ENCODE data around the gene MTMR6. TPM values are rescaled to one million over a fixed set of nuclear protein-coding genes. Genes with fewer than 3 reads are reported as not detected.

MTMR6 gene
- total RNA-seq, 2 experiments from 2014 or later, result 10.7 to 11.1 TPM

GRCh38 chr13:25301347-25302113 is 14.2 kb upstream of the MTMR6 start, which contains the start of gene NUP58:
NUP58 (plus strand) TSS chr13:25301625; CDS start chr13:25301774, 149 bp downstream.
- peak; percentile 98 for ATAC-seq
- Mint-ChIP-seq H3K9me3 (ENCODE audit: low read depth) (no peaks in the 10 kb centered on the region), H3K36me3 (ENCODE audit: low read depth) (peaks cover 35% of the 10 kb centered on the region), H3K27me3 (peaks cover 4% of the 10 kb centered on the region), H3K27ac (peak within 1 kb of the TSS; percentile 95), H3K4me1 (peaks cover 30% of the 10 kb centered on the region), H3K4me3 (peak within 1 kb of the TSS; percentile 94)
- intact Hi-C loops (cut with DNase I, micrococcal nuclease), result loop anchor here (1.0 to 10.0 kb wide), 9 partner anchors 9 to 1924 kb away; partner anchors contain the start of genes MTMR6 (in 2 of the 2), CDK8 (in 1 of the 2) and PARP4 (in 1 of the 2)
- ChIA-PET CTCF (interaction anchor here (5.1 kb wide), 1 partner anchor 14 kb away, joined by 30 read pairs; the partner anchor contains the start of gene MTMR6), POLR2A (no interaction called here)
- peak; percentile 97 for DNase-seq

GRCh38 chr13:25300861-25301346 is 13.6 kb upstream of the MTMR6 start:
- DNase-seq, result peak; percentile 47
- CTCF ChIA-PET, result interaction anchor here (5.1 kb wide), 1 partner anchor 13 kb away, joined by 30 read pairs; the partner anchor contains the start of gene MTMR6
- peak overlapping the region; percentile 94 for H3K4me3 Mint-ChIP-seq

GRCh38 chr13:25295701-25296100 is 8.4 kb upstream of the MTMR6 start:
- ChIA-PET CTCF (interaction anchor here (0.6 kb wide), 1 partner anchor 17 kb away, joined by 3 read pairs; no protein-coding TSS in a partner anchor), POLR2A (no interaction called here)
- Mint-ChIP-seq H3K4me3 (no peak overlapping the region), H3K9me3 (ENCODE audit: low read depth) (no peaks in the 10 kb centered on the region), H3K27me3 (peaks cover 9% of the 10 kb centered on the region), H3K36me3 (ENCODE audit: low read depth) (no peaks in the 10 kb centered on the region), H3K27ac (no peak overlapping the region), H3K4me1 (peaks cover 5% of the 10 kb centered on the region)
- ATAC-seq (no peak), DNase-seq (no peak)
- intact Hi-C loops (cut with DNase I, micrococcal nuclease), result no loop called here

More at GRCh38 chr13:25300861-25301346, 13.6 kb upstream of the MTMR6 start:
- Mint-ChIP-seq H3K27me3 (peaks cover 4% of the 10 kb centered on the region), H3K9me3 (ENCODE audit: low read depth) (no peaks in the 10 kb centered on the region), H3K4me1 (peaks cover 29% of the 10 kb centered on the region), H3K27ac (peak overlapping the region; percentile 95), H3K36me3 (ENCODE audit: low read depth) (peaks cover 33% of the 10 kb centered on the region)
- POLR2A ChIA-PET, result no interaction called here
- peak; percentile 24 for ATAC-seq
- intact Hi-C loops (cut with DNase I, micrococcal nuclease), result loop anchor here (1.0 to 10.0 kb wide), 9 partner anchors 9 to 1924 kb away; partner anchors contain the start of genes MTMR6 (in 2 of the 2), CDK8 (in 1 of the 2) and PARP4 (in 1 of the 2)

GRCh38 chr13:25295228-25295627 is 7.9 kb upstream of the MTMR6 start:
- Mint-ChIP-seq H3K27me3 (peaks cover 9% of the 10 kb centered on the region), H3K4me3 (no peak overlapping the region), H3K4me1 (peaks cover 5% of the 10 kb centered on the region), H3K27ac (no peak overlapping the region), H3K36me3 (ENCODE audit: low read depth) (no peaks in the 10 kb centered on the region), H3K9me3 (ENCODE audit: low read depth) (no peaks in the 10 kb centered on the region)
- intact Hi-C loops (cut with DNase I, micrococcal nuclease), result no loop called here
- POLR2A ChIA-PET, result no interaction called here
- no peak for DNase-seq
- no peak for ATAC-seq
- CTCF ChIA-PET, result interaction anchor here (0.6 kb wide), 1 partner anchor 18 kb away, joined by 3 read pairs; no protein-coding TSS in a partner anchor

- DNase-seq (peak; percentile 25), ATAC-seq (peak; percentile 63)
- CTCF ChIA-PET, result interaction anchor here (1.0 kb wide), 1 partner anchor 28 kb away, joined by 3 read pairs; no protein-coding TSS in a partner anchor
- peak overlapping the region; percentile 11 for H3K27ac Mint-ChIP-seq
- H3K9me3 Mint-ChIP-seq (ENCODE audit: low read depth), result no peaks in the 10 kb centered on the region
- intact Hi-C loops (cut with DNase I, micrococcal nuclease), result loop anchor here in 1 of 2 experiments (1.0 kb wide), 1 partner anchor 9 kb away; the partner anchor contains the start of gene NUP58
- peaks cover 10% of the 10 kb centered on the region for H3K27me3 Mint-ChIP-seq
- POLR2A ChIA-PET, result no interaction called here
- no peaks in the 10 kb centered on the region for H3K36me3 Mint-ChIP-seq (ENCODE audit: low read depth)
- H3K4me3 Mint-ChIP-seq, result no peak overlapping the region
- H3K4me1 Mint-ChIP-seq, result peaks cover 5% of the 10 kb centered on the region
Measured at GRCh38 chr13:25292301-25292700, 5.0 kb upstream of the MTMR6 start.

- peaks cover under 1% of the 10 kb centered on the region for H3K36me3 Mint-ChIP-seq (ENCODE audit: low read depth)
- H3K4me1 Mint-ChIP-seq, result peaks cover 5% of the 10 kb centered on the region
- ATAC-seq, result no peak
- H3K27me3 Mint-ChIP-seq, result peaks cover 10% of the 10 kb centered on the region
- no peak for DNase-seq
- peak overlapping the region; percentile 11 for H3K27ac Mint-ChIP-seq
- intact Hi-C loops (cut with DNase I, micrococcal nuclease), result loop anchor here in 1 of 2 experiments (1.0 kb wide), 1 partner anchor 10 kb away; the partner anchor contains the start of gene NUP58
- POLR2A ChIA-PET, result no interaction called here
- no peak overlapping the region for H3K4me3 Mint-ChIP-seq
- H3K9me3 Mint-ChIP-seq (ENCODE audit: low read depth), result no peaks in the 10 kb centered on the region
- CTCF ChIA-PET, result interaction anchor here (0.6 to 1.0 kb wide), 2 partner anchors 28 to 99 kb away, joined by 3 read pairs; no protein-coding TSS in a partner anchor
Measured at GRCh38 chr13:25291691-25292090, 4.4 kb upstream of the MTMR6 start.

GRCh38 chr13:25288966-25289365 is 1.7 kb upstream of the MTMR6 start:
- ATAC-seq (no peak), DNase-seq (no peak)
- ChIA-PET POLR2A (no interaction called here), CTCF (interaction anchor here (4.4 kb wide), 1 partner anchor 13 kb away, joined by 30 read pairs; the partner anchor contains the start of gene NUP58)
- H3K4me1 Mint-ChIP-seq, result peaks cover 22% of the 10 kb centered on the region
- peaks cover 8% of the 10 kb centered on the region for H3K36me3 Mint-ChIP-seq (ENCODE audit: low read depth)
- no peaks in the 10 kb centered on the region for H3K9me3 Mint-ChIP-seq (ENCODE audit: low read depth)
- H3K27ac Mint-ChIP-seq, result no peak overlapping the region
- intact Hi-C loops (cut with DNase I, micrococcal nuclease), result loop anchor here (5.0 to 10.0 kb wide), 5 partner anchors 367 to 1017 kb away; a partner anchor contains a TSS
- H3K27me3 Mint-ChIP-seq, result peaks cover 10% of the 10 kb centered on the region
- no peak overlapping the region for H3K4me3 Mint-ChIP-seq

- H3K4me1 Mint-ChIP-seq, result peaks cover 41% of the 10 kb centered on the region
- peak; percentile 51 for DNase-seq
- POLR2A ChIA-PET, result interaction anchor here (0.9 to 1.1 kb wide), 2 partner anchors 10 to 22 kb away, joined by 3 to 5 read pairs; no protein-coding TSS in a partner anchor
- H3K9me3 Mint-ChIP-seq (ENCODE audit: low read depth), result no peaks in the 10 kb centered on the region
- CTCF ChIA-PET, result interaction anchor here (1.0 to 4.4 kb wide), 8 partner anchors 10 to 48 kb away, joined by 3 to 30 read pairs (median 4); partner anchors contain the start of gene NUP58
- peaks cover 10% of the 10 kb centered on the region for H3K27me3 Mint-ChIP-seq
- peaks cover 16% of the 10 kb centered on the region for H3K36me3 Mint-ChIP-seq (ENCODE audit: low read depth)
- H3K27ac Mint-ChIP-seq, result peak overlapping the region; percentile 96
- peak; percentile 8 for ATAC-seq
- intact Hi-C loops (cut with DNase I, micrococcal nuclease), result loop anchor here (2.0 to 10.0 kb wide), 6 partner anchors 54 to 1014 kb away; a partner anchor contains a TSS
- peak overlapping the region; percentile 90 for H3K4me3 Mint-ChIP-seq
Measured at GRCh38 chr13:25286308-25286968, 850 bp downstream of the MTMR6 start.

- no peaks in the 10 kb centered on the region for H3K9me3 Mint-ChIP-seq (ENCODE audit: low read depth)
- ATAC-seq (peak; percentile 67), DNase-seq (peak; percentile 65)
- intact Hi-C loops (cut with DNase I, micrococcal nuclease), result loop anchor here (10.0 kb wide), 2 partner anchors 623 to 1007 kb away; no protein-coding TSS in a partner anchor
- peak overlapping the region; percentile 83 for H3K27ac Mint-ChIP-seq
- peaks cover 77% of the 10 kb centered on the region for H3K4me1 Mint-ChIP-seq
- H3K27me3 Mint-ChIP-seq, result no peaks in the 10 kb centered on the region
- H3K36me3 Mint-ChIP-seq (ENCODE audit: low read depth), result peaks cover 20% of the 10 kb centered on the region
- ChIA-PET CTCF (interaction anchor here (0.6 kb wide), 1 partner anchor 820 kb away, joined by 3 read pairs; no protein-coding TSS in a partner anchor), POLR2A (no interaction called here)
- peak overlapping the region; percentile 37 for H3K4me3 Mint-ChIP-seq
Measured at GRCh38 chr13:25281935-25282332, 5.4 kb downstream of the MTMR6 start.

- CTCF ChIA-PET, result interaction anchor here (0.6 kb wide), 1 partner anchor 10 kb away, joined by 5 read pairs; no protein-coding TSS in a partner anchor
- Mint-ChIP-seq H3K27ac (peak overlapping the region; percentile 83), H3K36me3 (ENCODE audit: low read depth) (peaks cover 19% of the 10 kb centered on the region), H3K27me3 (no peaks in the 10 kb centered on the region), H3K4me1 (peaks cover 81% of the 10 kb centered on the region), H3K4me3 (peak overlapping the region; percentile 37), H3K9me3 (ENCODE audit: low read depth) (no peaks in the 10 kb centered on the region)
- DNase-seq (peak; percentile 48), ATAC-seq (peak; percentile 68)
- intact Hi-C loops (cut with DNase I, micrococcal nuclease), result loop anchor here (10.0 kb wide), 2 partner anchors 623 to 1007 kb away; no protein-coding TSS in a partner anchor
- POLR2A ChIA-PET, result no interaction called here
Measured at GRCh38 chr13:25281193-25281934, 5.9 kb downstream of the MTMR6 start.

All from activated CD4-positive, alpha-beta T cell treated with anti-CD3 and anti-CD28 coated beads for 36 hours (primary cell).